ENCODE measurements around the gene ANKIB1.

The ANKIB1 gene

GRCh38 chr7:92275327-92275726 lies 29.6 kb downstream of the ANKIB1 start:
- DNase-seq: no peak

- no peak for DNase-seq
Measured at GRCh38 chr7:92276460-92276864, 30.7 kb downstream of the ANKIB1 start.

GRCh38 chr7:92279396-92280031 lies 33.7 kb downstream of the ANKIB1 start:
- DNase-seq: no peak

- DNase-seq: no peak
Measured at GRCh38 chr7:92281031-92281430, 35.3 kb downstream of the ANKIB1 start.

GRCh38 chr7:92282221-92282814 lies 36.5 kb downstream of the ANKIB1 start:
- DNase-seq: no peak

GRCh38 chr7:92282930-92283329 lies 37.2 kb downstream of the ANKIB1 start:
- DNase-seq: no peak

- no peak for DNase-seq
Measured at GRCh38 chr7:92289321-92289720, 43.5 kb downstream of the ANKIB1 start.

GRCh38 chr7:92292981-92293380 lies 47.2 kb downstream of the ANKIB1 start:
- no peak for DNase-seq

GRCh38 chr7:92293896-92294590 lies 48.3 kb downstream of the ANKIB1 start:
- no peak for DNase-seq

- DNase-seq: no peak
Measured at GRCh38 chr7:92295391-92295790, 49.6 kb downstream of the ANKIB1 start.

GRCh38 chr7:92296235-92296634 lies 50.5 kb downstream of the ANKIB1 start:
- no peak for DNase-seq

GRCh38 chr7:92296880-92297445 lies 51.2 kb downstream of the ANKIB1 start:
- no peak for DNase-seq

- DNase-seq: no peak
Measured at GRCh38 chr7:92297736-92298135, 52.0 kb downstream of the ANKIB1 start.

- no peak for DNase-seq
Measured at GRCh38 chr7:92303761-92304160, 58.0 kb downstream of the ANKIB1 start.

- DNase-seq: no peak
Measured at GRCh38 chr7:92304406-92304893, 58.7 kb downstream of the ANKIB1 start.

GRCh38 chr7:92306153-92306552 lies 60.4 kb downstream of the ANKIB1 start:
- DNase-seq: no peak

- DNase-seq: no peak
Measured at GRCh38 chr7:92313055-92313454, 67.3 kb downstream of the ANKIB1 start.

GRCh38 chr7:92319243-92319642 lies 73.5 kb downstream of the ANKIB1 start:
- DNase-seq: no peak

GRCh38 chr7:92325173-92325572 lies 79.4 kb downstream of the ANKIB1 start:
- DNase-seq: no peak

GRCh38 chr7:92325858-92326257 lies 80.1 kb downstream of the ANKIB1 start:
- no peak for DNase-seq

GRCh38 chr7:92330835-92331438 lies 85.2 kb downstream of the ANKIB1 start:
- no peak for DNase-seq

- no peak for DNase-seq
Measured at GRCh38 chr7:92331508-92331907, 85.7 kb downstream of the ANKIB1 start.

GRCh38 chr7:92332782-92333181 lies 87.0 kb downstream of the ANKIB1 start:
- DNase-seq: no peak
